SU-DHL-6 (cell line): ENCODE data around the gene LRRK2.

Experiments used
- H2AFZ ChIP-seq: fragments of 200-600 bp; sonication (generic); 2 replicates; pipeline ENCODE4 v1.6.1; 2014; ENCODE audit warnings: low read depth, mild to moderate bottlenecking, moderate library complexity, mixed read lengths, antibody characterized with exemption, low read length; ENCODE audit not compliant: severe bottlenecking
- H3F3A ChIP-seq: fragments of 200-600 bp; shearing (Covaris generic); 2 replicates; pipeline ENCODE4 v1.6.0; 2016; ENCODE audit warnings: antibody characterized with exemption, mild to moderate bottlenecking; ENCODE audit not compliant: insufficient read depth
- H3K27ac ChIP-seq: fragments of 200-600 bp; sonication (generic); 2 replicates; pipeline ENCODE4 v1.5.1; 2016; ENCODE audit warnings: low read depth, mild to moderate bottlenecking, low read length, moderate library complexity, mixed read lengths
- H3K27me3 ChIP-seq: fragments of 200-600 bp; sonication (generic), shearing (Covaris generic); 2 replicates; pipeline ENCODE4 v1.6.0; 2014; ENCODE audit warnings: mild to moderate bottlenecking, low read length
- H3K36me3 ChIP-seq: fragments of 200-600 bp; sonication (generic); 2 replicates; pipeline ENCODE4 v1.6.1; 2014; ENCODE audit warnings: mild to moderate bottlenecking, low read length, mixed read lengths
- H3K4me2 ChIP-seq: fragments of 300-600, 200-600 bp; shearing (Covaris generic), sonication (generic); 2 replicates; pipeline ENCODE4 v1.6.0; 2014; ENCODE audit warnings: low read length, low read depth, mild to moderate bottlenecking; ENCODE audit not compliant: poor library complexity, severe bottlenecking
- H3K4me3 ChIP-seq: fragments of 200-600 bp; sonication (generic); 2 replicates; pipeline ENCODE4 v1.5.1; 2014; ENCODE audit warnings: antibody characterized with exemption, low read length, mild to moderate bottlenecking, mixed read lengths; ENCODE audit not compliant: insufficient read depth, poor library complexity, severe bottlenecking
- H3K79me2 ChIP-seq: fragments of 200-600 bp; sonication (generic); 2 replicates; pipeline ENCODE4 v1.6.1; 2014; ENCODE audit warnings: mild to moderate bottlenecking, low read length, moderate library complexity; ENCODE audit not compliant: insufficient read depth
- H3K9ac ChIP-seq: fragments of 200-600 bp; sonication (generic); 2 replicates; pipeline ENCODE4 v1.7.0; 2014; ENCODE audit warnings: mild to moderate bottlenecking, low read length
- H3K9me2 ChIP-seq: fragments of 200-600 bp; sonication (generic); replicated peaks from 2 replicates; pipeline ENCODE4 v1.6.1; 2014; ENCODE audit warnings: low read length; ENCODE audit not compliant: insufficient read depth
- H3K9me3 ChIP-seq: fragments of 200-600 bp; sonication (generic); 2 replicates; pipeline ENCODE4 v1.6.1; 2014; ENCODE audit warnings: low read length, mixed read lengths; ENCODE audit not compliant: insufficient read depth
- H4K20me1 ChIP-seq: fragments of 200-600 bp; sonication (generic); 2 replicates; pipeline ENCODE4 v1.6.1; 2014; ENCODE audit warnings: low read depth, mild to moderate bottlenecking, antibody characterized with exemption, low read length, moderate library complexity, mixed read lengths
- EZH2phosphoT487 ChIP-seq: fragments of 200-600 bp; sonication (generic), shearing (Covaris generic); conservative IDR thresholded peaks from 2 replicates; pipeline ENCODE4 v1.6.1; 2018; ENCODE audit warnings: mild to moderate bottlenecking, antibody characterized with exemption, low read length, moderate library complexity, mixed read lengths
- TF ChIP-seq, protein P1 (sequence below): fragments of 200-600 bp; sonication (generic); IDR thresholded peaks from one replicate; pipeline ENCODE4 v1.5.1; 2017; ENCODE audit warnings: antibody characterized with exemption, mild to moderate bottlenecking, low read length, moderate library complexity; ENCODE audit not compliant: insufficient read depth, poor library complexity, severe bottlenecking

Gene LRRK2

DNA sequence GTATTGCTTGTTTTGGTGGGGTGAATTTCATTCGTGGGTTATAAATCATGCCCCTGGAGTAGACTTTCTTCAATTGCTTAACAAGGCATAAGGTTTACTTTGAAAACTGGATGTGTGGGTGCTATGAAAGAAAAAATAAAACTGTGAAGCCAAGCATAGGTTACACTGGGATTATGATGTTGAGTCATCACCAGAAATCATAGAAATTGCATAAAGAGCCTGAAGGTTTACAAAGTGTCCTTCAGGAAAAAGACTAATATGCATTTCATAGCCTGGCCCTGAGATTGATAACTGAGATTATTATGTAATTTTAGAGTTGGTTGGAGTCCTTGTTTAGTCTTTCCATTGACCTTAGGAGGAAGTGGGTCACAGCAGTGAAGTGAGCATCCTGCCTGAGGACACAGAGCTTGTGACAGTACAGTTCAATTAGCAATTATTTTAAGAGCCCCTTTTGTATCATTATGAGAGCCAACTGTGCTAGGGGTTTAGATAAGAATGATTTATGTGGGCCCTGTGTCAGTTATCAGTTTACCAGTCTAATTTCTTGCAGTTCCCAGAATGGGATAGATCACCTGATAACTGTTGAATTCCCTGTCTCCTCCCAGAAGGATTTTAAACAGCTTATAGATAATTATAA lies 13.6 kb downstream of the LRRK2 start:
- TF ChIP-seq EZH2phosphoT487, result no peak
- TF ChIP-seq, protein P1, sequence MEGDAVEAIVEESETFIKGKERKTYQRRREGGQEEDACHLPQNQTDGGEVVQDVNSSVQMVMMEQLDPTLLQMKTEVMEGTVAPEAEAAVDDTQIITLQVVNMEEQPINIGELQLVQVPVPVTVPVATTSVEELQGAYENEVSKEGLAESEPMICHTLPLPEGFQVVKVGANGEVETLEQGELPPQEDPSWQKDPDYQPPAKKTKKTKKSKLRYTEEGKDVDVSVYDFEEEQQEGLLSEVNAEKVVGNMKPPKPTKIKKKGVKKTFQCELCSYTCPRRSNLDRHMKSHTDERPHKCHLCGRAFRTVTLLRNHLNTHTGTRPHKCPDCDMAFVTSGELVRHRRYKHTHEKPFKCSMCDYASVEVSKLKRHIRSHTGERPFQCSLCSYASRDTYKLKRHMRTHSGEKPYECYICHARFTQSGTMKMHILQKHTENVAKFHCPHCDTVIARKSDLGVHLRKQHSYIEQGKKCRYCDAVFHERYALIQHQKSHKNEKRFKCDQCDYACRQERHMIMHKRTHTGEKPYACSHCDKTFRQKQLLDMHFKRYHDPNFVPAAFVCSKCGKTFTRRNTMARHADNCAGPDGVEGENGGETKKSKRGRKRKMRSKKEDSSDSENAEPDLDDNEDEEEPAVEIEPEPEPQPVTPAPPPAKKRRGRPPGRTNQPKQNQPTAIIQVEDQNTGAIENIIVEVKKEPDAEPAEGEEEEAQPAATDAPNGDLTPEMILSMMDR, result no peak
- Histone ChIP-seq H3K4me3 (no peak overlapping the region), H4K20me1 (no peaks in the 10 kb centered on the region), H3K79me2 (no peaks in the 10 kb centered on the region), H3K27ac (no peak overlapping the region), H3K4me2 (no peak overlapping the region), H2AFZ (no peak overlapping the region), H3K36me3 (0 out of 2 replicates have a peak, but pooled peaks cover 6% of the 10 kb centered on the region), H3K27me3 (no peaks in the 10 kb centered on the region), H3K9me3 (no peaks in the 10 kb centered on the region), H3K9ac (no peak overlapping the region), H3K9me2 (no peaks in the 10 kb centered on the region), H3F3A (no peaks in the 10 kb centered on the region)

DNA sequence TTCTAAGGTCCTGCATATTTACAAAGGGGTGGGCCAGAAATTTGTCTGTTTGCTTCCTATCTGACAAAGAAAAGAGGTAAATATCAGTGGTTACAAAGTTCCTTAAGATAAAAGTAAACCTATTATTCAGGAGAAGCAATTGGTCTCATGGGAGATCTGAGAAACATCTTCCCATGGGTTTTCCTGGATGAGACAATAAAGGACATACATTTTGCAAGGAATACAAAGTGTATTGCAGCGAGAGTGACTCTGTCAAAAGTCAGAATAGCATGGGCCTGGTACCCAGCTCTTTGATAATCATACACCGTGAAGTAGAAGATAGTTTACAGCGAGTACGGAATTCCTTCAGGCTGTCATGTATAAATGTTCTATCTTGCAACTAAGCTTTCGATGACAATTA lies 14.2 kb downstream of the LRRK2 start:
- no peaks in the 10 kb centered on the region for H4K20me1 ChIP-seq
- no peak overlapping the region for H3K9ac ChIP-seq
- 0 out of 2 replicates have a peak, but pooled peaks cover 1% of the 10 kb centered on the region for H3K36me3 ChIP-seq
- no peak overlapping the region for H3K27ac ChIP-seq
- H3K9me3 ChIP-seq, result no peaks in the 10 kb centered on the region
- H3K4me2 ChIP-seq, result no peak overlapping the region
- TF ChIP-seq, protein P1, result no peak
- no peak for TF ChIP-seq EZH2phosphoT487
- no peaks in the 10 kb centered on the region for H3K27me3 ChIP-seq
- H3F3A ChIP-seq, result no peaks in the 10 kb centered on the region
- no peaks in the 10 kb centered on the region for H3K79me2 ChIP-seq
- H3K9me2 ChIP-seq, result no peaks in the 10 kb centered on the region
- no peak overlapping the region for H2AFZ ChIP-seq
- no peak overlapping the region for H3K4me3 ChIP-seq

DNA sequence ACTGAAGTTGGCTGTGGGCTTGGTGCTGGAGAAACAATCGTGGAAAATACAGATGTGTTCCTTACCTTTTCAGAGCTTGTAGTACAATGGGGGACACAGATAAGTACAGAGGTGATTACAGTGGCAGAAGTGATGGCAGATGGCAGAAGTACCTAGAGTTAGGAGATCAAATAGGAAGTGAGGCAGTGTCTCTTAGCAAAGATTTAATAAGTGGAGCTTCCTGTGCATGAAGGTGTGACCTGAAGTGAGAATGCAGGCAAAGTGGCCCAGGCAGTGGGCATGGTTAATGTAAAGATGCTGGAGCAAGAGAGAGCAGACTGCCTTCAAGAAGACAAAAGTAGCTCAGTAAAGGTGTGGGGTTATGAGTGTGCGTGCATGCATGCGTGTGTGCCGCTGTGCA lies 16.0 kb downstream of the LRRK2 start:
- H3F3A ChIP-seq, result no peaks in the 10 kb centered on the region
- H4K20me1 ChIP-seq, result no peaks in the 10 kb centered on the region
- H3K79me2 ChIP-seq, result no peaks in the 10 kb centered on the region
- H3K9me2 ChIP-seq, result no peaks in the 10 kb centered on the region
- H3K4me2 ChIP-seq, result no peak overlapping the region
- no peak overlapping the region for H2AFZ ChIP-seq
- H3K9me3 ChIP-seq, result no peaks in the 10 kb centered on the region
- TF ChIP-seq, protein P1, result no peak
- no peak for TF ChIP-seq EZH2phosphoT487
- H3K27me3 ChIP-seq, result no peaks in the 10 kb centered on the region
- H3K9ac ChIP-seq, result no peak overlapping the region
- no peaks in the 10 kb centered on the region for H3K36me3 ChIP-seq
- no peak overlapping the region for H3K4me3 ChIP-seq
- no peak overlapping the region for H3K27ac ChIP-seq
